CD4-positive, alpha-beta T cell treated with Interferon alpha-2 for 1 hour (primary cell): ENCODE measurements around the gene KIF25.

Experiments
- DNase-seq, 2 donors: peaks; one replicate each; pipeline ENCODE4 v3.0.0-alpha.2; 2020 to 2022

Gene KIF25, protein sequence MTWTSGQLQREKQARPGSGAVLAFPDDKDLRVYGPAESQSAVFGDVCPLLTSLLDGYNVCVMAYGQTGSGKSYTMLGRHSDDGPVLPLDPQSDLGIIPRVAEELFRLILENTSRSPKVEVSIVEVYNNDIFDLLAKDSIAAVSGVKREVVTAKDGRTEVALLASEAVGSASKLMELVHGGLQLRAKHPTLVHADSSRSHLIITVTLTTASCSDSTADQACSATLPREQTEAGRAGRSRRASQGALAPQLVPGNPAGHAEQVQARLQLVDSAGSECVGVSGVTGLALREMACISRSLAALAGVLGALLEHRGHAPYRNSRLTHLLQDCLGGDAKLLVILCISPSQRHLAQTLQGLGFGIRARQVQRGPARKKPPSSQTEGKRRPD

DNA sequence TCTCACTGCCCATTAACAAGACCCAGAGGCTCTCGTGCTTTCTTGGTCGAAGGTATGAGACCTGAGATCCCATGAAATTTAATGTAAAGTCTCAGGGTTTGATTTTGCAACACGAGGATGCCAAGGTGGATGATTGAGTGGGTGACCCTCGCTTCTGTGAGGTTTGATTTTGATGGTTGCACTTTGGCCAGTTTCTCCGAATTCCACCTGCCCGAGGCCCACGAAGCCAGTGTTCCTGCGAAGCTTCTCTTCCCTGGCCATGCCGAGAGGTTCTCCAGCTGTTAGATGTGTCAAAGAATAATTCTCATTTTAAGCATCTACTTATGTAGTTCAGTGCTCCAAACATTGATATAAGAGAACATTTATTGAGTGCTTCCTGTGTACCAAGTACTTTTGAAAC lies at the start of gene KIF25:
Gene KIF25 (plus strand): TSS at position 30 of the 400 bp plus-strand sequence. CDS start 31,915 bp downstream, outside the sequence.
- DNase-seq = no peak

DNA sequence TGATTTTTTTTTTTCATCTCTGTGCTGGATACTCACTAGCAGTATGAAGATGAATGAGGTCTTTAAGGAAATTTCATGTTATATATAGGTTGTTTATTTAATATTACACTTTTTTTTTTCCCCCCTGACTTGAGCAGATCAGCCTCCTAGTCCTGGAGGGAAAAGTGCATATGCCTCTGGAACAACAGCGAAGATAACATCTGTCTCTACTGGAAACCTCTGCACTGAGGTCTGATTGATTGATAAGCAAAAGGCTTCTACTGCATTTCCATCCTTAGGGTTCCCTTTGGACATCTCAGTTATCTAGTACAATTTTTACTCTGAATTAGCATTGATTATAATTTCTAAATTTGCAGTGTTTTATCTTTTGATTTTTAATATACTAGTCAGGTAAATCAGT lies 49.8 kb upstream of the KIF25 start:
- no peak for DNase-seq

DNA sequence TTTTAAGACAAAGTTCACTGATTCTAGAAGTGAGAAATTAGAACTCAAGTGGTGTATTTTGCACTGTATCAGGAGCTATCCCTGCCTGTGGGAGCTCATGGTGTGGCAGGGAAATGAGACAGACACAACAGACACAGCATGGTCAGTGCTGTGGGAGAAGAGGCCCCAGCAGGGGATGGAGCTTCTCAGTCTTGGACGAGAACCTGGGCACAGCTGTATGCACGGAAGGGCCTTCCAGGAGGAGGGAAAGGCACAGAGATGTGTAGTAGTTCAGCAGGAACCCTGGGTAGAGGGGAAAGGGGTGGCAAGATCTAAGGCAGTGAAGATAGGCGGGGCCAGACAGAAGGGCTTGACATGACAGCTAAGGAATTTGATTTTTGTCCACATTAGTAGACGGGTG lies 48.8 kb upstream of the KIF25 start:
- DNase-seq = no peak

DNA sequence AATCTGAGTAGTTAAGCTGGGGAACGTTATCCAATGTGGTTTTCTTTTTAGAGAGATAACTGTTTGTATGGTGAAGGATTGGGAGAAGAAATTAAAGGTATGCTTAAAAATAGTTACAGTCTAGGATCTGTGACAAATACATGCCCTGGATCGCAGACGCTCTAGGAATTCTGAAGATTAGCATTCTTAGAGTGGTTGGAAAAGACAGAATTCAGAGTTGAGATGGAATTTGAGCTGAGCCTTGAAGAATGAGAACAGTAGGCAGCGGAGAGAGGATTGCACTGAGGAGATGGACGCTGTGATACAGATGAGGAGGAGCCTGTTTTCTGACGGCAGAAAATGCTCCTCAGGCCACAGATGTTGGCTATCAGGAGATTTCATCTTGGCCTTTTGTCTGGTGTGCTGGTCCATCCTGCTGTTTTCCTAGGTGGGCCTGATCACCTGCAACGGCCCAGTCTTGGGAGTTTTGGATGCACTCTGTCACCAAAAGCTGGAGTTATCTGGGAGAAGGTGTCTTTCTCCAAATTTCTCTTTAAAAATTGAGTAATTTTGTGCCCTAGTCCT lies 48.3 kb upstream of the KIF25 start:
- no peak for DNase-seq

DNA sequence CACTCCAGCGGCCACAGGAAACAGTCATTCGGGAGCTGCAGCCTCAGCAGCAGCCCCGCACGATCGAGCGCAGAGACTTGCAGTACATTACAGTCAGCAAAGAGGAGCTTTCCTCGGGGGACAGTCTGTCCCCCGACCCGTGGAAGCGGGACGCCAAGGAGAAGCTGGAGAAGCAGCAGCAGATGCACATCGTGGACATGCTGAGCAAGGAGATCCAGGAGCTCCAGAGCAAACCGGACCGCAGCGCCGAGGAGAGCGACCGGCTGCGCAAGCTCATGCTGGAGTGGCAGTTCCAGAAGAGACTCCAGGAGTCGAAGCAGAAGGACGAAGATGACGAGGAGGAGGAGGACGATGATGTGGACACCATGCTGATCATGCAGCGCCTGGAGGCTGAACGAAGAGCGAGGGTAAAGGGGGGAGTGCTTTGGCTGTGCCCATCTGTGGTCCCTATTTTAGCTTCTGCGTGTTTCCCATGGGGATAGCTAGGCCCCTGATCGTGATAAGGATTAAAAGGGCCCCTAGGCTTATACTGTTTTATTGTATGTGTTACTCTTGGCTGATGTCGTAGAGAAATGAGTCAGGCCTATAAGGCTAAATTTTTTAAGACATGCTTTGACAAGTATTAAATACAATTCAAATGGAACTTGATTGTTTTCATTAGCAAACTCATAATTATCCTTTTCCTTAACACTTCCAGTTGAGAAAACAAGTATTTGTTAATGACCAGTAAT lies 45.5 kb upstream of the KIF25 start:
- no peak for DNase-seq

DNA sequence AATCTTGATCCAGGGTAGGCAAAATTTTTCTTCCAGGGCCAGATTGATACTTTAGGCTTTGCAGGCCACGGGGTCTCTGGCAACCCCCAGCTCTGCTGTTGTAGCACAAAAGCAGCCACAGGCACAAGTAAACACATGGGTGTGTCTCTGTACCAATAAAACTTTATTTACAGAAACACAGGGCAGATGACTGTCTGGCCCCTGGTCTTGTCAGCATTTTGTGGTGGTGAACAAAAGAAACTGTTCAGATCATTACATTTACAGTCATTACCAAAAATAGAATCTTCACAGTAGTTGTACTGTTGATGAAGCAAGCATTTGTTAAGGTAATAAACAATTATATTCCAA lies 45.0 kb upstream of the KIF25 start:
- no peak for DNase-seq

DNA sequence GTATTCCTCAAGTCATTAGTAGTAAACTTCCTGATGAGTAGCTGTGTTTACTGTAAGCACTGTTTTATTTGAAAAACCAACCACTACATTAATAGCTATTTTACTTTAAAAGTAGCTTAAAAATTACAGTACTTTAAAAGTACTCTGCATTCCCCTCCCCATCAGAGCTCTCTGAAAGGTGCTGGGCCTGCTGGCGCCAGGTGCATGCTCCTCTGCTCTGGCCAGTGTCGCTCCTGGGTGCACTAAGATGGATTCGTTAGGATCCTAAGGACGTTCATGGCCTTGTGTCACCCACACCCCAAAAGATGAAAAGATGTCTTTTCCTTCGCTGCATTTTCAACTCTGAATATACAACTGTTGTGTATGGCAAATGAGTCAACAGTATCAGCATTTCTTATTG lies 43.9 kb upstream of the KIF25 start:
- DNase-seq = no peak

DNA sequence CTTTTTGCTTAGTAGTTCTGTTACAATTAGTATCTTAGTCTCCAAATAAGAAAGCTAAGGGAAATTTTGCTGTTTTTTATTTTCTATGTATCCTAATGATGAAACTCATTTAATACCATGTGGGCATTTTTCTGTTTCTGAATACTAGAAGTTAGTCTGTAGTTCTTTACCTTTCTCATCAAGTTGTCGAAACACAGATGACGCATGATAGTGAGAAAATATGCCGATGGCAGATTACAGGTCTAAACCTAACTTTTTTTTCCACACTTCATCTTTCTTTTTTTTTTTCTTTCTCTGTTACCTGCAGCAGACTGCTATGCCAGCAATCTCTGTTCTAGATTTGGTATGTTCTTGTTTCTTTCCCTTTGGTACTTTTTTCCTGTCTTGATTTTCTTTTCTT lies 43.3 kb upstream of the KIF25 start:
- no peak for DNase-seq

DNA sequence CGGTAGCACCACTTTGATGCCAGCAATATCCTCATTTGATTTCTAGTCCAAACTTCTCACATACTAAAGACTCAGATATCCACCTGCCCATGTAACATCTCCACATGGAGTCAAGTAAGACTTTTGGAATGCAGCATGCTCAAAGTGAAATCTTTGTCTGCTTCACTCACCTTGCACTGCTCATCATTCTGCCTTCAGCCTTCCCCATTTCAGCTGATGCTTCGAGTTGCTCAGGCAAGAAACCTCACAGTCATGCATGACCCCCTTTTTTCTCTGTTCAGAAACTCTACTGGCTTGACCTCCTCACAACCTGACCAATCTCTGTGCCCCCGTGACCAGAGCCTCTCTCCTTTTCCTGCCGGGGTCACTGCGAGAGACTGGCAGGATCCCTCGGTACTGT lies 41.0 kb upstream of the KIF25 start:
- DNase-seq = no peak

DNA sequence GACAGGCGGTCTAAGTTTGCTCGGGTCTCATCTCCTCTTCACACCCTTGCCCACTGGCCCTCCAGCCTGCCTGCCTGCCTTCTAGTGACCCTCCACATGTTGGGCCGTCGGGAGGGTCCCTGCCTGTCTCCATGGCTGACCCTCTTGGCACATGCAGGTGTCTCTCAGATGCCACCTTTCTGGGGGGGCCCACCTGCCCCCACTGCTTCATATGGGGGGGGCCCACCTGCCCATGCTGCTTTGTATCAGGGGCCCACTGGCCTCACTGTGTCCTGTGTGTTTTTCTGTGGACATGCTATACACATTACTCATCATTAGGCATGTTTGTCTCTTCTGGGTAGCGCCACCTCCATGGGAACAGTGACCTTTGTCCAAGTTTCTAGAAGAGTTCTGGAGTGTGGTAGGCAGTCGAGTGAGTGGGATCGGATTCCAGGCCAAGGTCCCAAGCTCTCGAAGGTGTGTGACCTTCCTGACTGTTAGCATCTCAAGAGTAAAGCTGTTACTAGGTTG lies 40.4 kb upstream of the KIF25 start:
- DNase-seq = no peak

DNA sequence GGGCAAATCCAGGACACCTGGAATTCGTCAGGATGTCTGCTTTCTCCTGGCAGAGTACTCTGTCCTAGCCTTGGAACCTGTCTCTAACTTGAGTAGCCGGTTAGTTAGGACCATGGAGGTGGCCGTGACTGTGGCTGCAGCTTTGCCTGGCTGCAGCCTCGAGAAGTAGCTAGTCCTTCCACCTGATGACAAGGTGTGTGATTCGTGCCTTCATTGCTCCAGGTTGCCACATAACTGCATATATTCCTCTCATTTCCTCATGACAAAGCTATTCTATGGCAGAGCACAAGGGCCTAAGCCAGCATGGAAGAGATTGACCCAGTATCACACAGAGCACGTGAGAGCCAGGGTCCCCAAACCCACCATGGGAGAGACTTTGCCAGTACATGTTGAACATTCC lies 39.8 kb upstream of the KIF25 start:
- no peak for DNase-seq

DNA sequence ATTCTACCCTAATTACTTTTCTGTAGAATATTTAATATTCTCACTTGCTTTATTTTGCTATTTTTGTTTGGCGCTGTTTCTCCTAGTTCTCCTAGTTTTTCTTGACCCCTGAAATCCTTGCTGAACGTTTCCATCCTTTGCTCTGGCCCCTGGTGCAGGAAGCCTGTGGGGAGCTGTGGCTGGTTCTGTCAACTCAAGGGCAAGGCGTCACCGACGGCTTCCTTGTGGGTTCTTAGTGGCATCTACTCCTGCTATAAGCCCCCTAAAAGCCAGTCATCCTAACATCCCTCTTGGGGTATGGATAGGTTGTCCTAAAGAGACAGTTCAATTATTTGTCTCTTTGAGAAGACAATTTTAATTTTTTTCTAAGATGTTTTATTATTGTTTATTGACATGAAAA lies 36.9 kb upstream of the KIF25 start:
- DNase-seq = no peak

DNA sequence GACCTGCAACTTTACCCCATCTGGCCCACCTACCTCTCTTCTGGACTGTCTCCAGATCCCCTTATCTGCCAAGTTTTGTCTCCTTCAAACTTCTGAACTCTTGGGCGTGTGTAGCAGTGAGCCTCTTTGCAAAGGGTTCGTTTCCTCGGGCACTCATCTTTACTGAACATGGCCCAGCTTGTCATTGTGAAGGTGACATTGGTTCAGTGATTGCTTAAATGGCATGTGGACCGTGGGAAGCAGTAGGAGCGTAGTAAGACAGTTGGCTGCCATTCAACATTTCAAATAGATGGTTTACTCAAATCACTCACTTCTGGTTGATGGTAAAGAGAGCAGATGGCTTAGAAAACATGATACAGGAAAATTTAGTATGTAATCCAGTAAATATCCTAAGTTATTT lies 34.8 kb upstream of the KIF25 start:
- no peak for DNase-seq

DNA sequence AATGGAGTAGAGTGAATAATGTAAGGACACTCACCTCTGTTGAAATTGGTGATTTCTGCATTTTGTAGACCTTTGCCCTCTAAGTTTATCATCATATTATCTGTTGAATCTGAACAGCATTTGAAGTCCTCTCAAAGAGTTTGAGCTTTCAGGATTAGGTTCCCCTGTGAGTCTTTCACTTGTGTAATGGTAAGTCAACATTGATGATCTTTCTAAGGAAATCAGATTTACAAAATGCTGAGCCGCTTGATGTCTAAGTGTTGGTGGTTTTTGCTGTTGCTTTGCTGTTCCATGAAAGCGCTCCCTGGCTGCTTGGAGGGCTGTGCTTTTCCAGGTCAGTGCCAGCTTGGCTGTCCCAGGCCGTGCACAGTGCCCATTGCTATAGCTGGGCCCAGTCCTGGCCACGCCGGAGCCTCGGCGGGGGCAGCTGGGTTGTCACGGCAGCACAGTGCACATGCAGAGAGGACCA lies 33.8 kb upstream of the KIF25 start:
- no peak for DNase-seq

DNA sequence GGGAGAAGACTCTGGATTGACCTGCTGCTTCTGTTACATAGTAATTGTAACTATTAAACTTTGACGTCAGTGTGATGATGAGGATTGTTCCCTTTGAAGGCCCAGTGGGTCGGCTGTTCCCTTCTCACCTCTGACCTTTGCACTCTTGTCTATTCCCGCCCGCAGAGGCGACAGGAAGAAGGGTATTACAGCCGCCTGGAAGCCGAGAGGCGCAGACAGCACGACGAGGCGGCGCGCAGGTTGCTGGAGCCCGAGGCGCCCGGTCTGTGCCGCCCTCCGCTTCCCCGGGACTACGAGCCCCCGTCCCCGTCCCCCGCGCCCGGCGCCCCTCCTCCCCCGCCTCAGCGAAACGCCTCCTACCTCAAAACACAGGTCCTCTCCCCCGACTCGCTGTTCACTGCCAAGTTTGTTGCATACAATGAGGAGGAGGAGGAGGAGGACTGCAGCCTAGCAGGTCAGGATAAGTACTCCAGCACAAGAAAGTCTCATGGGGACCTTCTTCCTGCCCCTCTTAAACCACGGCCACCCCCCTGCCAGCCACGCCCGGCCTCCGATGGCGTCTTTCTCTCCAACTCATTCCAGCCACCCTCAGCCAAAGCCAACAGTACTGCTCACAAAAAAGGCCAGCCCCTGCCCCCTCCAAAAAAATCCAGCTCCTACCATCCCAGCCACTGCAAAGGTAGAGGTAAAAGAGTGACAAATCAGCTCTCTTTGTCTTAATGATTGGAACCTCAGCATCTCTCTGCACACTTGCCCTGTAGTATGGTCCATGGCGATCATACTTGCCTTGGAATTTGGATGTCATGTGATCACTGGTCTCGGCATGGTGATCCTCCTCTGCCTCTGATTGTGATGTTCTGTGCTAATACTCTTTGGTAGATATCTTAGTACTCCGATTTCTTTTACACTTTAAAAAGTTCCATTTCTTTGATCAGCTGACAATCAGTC lies 31.6 kb upstream of the KIF25 start:
- no peak for DNase-seq

DNA sequence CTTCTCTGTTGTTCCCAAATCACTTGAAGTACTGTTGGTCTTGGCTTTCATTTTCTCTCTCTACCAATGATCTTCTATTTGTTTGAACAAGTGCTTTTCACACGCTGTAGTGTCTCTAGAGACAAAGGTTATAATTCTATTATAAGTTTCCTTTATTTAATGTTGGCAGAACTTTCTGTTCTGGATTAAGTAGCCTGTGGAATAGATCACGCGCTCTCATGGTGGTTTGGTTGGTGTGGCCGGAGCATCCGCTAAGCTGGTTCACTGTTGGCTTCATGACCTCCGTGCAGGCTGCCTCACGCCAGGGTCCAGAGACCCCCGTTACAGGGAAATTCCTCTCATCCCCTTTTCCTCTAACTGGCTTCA lies 30.9 kb upstream of the KIF25 start:
- DNase-seq = no peak

DNA sequence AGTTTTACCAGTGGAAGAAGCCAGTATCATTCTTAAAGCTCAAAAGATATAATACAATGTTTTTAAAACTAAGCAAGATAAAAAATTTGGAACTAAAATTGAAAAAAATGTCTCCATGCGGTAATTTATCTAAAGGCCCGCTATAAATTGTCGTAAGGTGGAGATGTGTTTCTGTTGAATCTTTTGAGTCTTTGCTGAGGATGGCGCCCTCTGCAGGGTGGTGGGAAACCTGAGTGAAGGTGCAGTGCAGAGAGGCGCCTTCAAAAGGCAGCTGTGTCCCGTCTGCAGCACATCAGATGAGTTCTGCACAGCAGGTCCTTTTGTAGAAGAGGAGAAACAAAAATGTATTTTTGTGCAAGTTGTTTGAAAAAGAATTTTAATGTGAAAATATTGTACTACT lies 29.4 kb upstream of the KIF25 start:
- DNase-seq = peak in 1 of 2 donors; percentile 15

DNA sequence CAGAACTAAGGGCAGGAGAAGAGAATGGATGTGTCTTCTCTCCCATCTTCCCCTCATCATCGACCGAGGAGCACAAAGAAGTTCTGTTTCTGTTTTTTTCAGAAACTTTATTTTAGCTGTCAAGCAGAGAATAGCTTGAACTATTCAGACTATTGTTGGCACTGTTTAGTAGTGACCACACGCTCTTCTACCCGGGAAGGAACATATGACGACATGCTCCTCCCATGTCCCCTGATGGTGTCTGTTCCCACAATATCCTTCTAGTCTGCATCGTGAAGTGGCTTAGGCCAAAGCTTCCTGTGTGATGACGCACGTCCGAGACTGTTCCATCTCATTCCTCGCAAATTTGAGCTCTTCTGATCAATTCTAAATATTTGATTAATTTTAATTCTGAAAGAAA lies 27.2 kb upstream of the KIF25 start:
- DNase-seq = no peak

DNA sequence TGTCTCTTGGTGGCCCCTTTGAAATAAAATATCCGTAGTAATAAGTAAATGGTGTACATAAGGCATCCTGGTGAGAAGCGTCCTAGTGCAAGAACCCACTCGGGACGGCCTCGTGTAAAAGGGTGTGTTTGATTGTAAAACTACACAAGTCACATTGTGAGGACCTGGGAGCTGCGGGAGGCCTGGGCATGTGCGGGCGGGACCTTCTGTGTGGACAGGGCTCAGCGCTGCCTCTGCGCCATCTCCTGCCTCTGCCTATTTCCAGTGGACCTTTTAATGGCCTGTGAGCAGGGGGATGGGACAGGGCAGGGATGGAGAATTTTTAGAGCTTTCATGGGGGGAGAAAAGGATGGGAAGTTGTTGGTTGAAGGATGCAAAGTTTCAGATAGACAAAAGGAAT lies 25.3 kb upstream of the KIF25 start:
- DNase-seq = no peak

DNA sequence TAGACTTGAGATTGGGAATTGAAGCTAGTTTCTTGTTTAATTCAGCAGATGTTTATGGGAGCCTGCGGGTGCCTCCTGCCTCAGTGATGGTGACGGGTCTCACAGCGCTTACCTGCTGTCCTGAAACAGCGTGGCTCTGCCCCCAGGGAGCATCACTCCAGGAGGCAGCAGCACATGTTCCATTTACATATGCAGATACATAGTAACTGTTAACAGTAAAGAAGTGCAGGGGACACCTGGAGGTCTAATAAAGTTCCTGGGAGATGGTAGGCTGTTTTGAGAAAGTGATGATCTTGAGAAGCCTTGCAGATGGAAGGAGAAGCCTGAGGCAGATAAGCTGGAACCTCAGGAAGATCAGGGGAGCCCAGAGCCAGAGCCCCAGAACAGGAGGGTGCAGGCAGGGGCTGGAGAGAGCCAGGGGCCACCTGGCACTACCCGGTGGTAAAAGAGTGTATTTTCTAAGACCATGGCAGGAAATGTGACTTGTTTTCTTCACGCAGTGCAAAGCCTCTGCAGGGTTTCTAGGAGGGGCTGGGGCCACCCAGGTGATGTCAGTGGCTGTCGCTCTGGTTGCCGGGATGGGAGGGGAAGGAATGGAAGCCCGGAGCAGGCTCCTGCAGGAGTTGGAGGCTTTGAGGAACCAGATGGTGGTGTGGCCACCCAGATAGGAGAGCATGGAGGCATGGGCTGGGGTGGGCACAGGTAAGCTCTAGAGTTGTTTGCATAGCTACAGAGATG lies 24.2 kb upstream of the KIF25 start:
- DNase-seq = no peak

DNA sequence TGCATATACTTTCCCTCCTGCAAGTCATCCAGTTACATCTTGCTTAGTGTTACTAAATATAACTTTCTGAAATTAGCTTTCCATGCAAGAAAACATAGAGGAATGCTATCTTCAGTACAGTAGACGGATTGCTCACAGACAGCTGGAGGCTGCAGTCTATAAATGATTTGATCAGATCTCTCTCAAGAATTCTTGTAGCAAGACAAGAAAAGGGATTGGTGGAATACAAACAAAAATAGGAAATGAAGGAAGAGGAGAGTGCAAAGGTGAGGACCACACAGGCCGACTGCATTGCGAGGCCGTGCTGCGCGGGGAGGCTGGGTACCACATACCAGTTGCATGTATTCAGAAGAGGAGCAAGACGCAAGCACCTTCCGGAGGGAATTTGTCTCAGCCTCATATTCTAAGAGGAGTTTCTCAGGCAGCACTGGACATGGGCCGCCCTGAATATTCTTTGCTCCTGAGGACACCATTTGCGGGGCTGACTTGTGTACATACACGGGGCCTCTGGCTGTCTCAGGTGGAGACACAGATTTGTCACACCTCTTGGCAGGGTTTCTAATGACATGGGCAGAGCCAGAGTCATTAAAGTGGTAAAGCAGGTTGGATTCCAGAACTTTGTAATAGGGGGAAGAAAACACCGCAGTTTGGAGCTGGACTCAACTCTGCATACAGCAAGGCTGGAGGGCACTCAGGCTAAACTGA lies 22.7 kb upstream of the KIF25 start:
- no peak for DNase-seq

DNA sequence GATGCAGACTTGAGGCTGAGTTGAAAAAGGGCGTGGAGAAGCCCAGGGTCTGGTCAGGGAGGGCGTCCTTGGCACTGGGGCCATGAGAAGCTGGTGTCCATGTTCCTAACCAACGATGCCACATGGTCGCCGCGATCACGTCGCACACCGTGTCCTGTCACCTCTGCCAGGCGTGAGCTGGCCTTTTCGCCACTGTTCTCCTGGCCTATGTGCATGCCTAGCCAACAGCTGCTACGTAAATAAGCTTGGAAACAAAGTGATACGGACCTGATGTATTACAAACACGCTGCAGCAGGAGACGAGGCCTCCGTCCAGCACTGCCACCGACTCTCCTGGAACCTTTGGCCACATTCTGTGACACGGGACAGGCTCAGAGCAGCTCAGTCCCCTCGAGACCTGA lies 22.0 kb upstream of the KIF25 start:
- DNase-seq = no peak
